Breast epithelium (tissue), 4 donors: Measurements from ENCODE around the gene SH2D2A. TPM values are rescaled to one million over a fixed set of nuclear protein-coding genes. Genes with fewer than 3 reads are reported as not detected.

ENCODE experiments used
- DNase-seq, 2 donors: peaks; one replicate each; pipeline ENCODE4 v3.0.0-alpha.2; 2019; ENCODE audit warnings: low spot score in 2 of 2
- H3K27ac ChIP-seq, 2 donors: fragments of 200-600 bp; sonication (generic) in 1 of 2; one replicate each; pipeline ENCODE4 v1.5.1; 2016 to 2019; ENCODE audit warnings: mild to moderate bottlenecking in 1 of 2
- H3K27me3 ChIP-seq, 2 donors: fragments of 200-600 bp; sonication (generic) in 1 of 2; one replicate each; pipeline versions ENCODE4 v1.5.1 to v1.6.0; 2017 to 2019; ENCODE audit warnings: control low read depth in 1 of 2, mild to moderate bottlenecking in 1 of 2
- H3K36me3 ChIP-seq: fragments of 200-600 bp; one replicate; pipeline ENCODE4 v1.5.1; 2019
- H3K4me1 ChIP-seq, 2 donors: fragments of 200-600 bp; sonication (generic); one replicate each; pipeline ENCODE4 v1.5.1; 2016 to 2019; ENCODE audit warnings: control low read depth in 1 of 2
- H3K4me3 ChIP-seq, 3 donors: fragments of 200-600 bp; sonication (generic); 1 replicate in 2 of 3; 2 replicates in 1 of 3; pipeline ENCODE4 v1.5.1; 2016 to 2019; ENCODE audit warnings: mild to moderate bottlenecking in 3 of 3, moderate library complexity in 2 of 3
- H3K9me3 ChIP-seq, 2 donors: fragments of 200-600 bp; sonication (generic) in 1 of 2; one replicate each; pipeline ENCODE4 v1.5.1; 2016 to 2019; ENCODE audit warnings: control low read depth in 1 of 2
- POLR2A ChIP-seq: fragments of 450-650 bp; IDR thresholded peaks from one replicate; pipeline ENCODE4 v1.6.1; 2016; ENCODE audit warnings: antibody characterized with exemption, mild to moderate bottlenecking, moderate library complexity
- POLR2AphosphoS5 ChIP-seq, 3 donors: sonication (generic); formaldehyde crosslinking; IDR thresholded peaks; one replicate each; pipeline ENCODE4 v1.6.1; 2017; ENCODE audit warnings: antibody characterized with exemption in 3 of 3
- intact Hi-C: fragments of 100-400 bp; cut with DNase I; formaldehyde crosslinking; loops from one replicate; pipeline ENCODE4 v1.15.1; 2023; ENCODE audit warnings: low total_unique reads
- total RNA-seq, 3 donors: library from RNA; depleted of rRNA; stranded (reverse); fragments of >200 nt; gene quantifications; one replicate each; pipeline ENCODE4 v1.1.0, GENCODE V29; 2016
- TF ChIP-seq, protein P1 (sequence below), 3 donors: fragments of 450-650 bp; IDR thresholded peaks; one replicate each; pipeline ENCODE4 v1.5.1; 2016 to 2017; ENCODE audit warnings: antibody characterized with exemption in 3 of 3, mild to moderate bottlenecking in 3 of 3, moderate library complexity in 3 of 3

The SH2D2A gene
- total RNA-seq, 3 donors from 2014 or later, result 4.6 to 5.4 TPM; not detected in 1

DNA sequence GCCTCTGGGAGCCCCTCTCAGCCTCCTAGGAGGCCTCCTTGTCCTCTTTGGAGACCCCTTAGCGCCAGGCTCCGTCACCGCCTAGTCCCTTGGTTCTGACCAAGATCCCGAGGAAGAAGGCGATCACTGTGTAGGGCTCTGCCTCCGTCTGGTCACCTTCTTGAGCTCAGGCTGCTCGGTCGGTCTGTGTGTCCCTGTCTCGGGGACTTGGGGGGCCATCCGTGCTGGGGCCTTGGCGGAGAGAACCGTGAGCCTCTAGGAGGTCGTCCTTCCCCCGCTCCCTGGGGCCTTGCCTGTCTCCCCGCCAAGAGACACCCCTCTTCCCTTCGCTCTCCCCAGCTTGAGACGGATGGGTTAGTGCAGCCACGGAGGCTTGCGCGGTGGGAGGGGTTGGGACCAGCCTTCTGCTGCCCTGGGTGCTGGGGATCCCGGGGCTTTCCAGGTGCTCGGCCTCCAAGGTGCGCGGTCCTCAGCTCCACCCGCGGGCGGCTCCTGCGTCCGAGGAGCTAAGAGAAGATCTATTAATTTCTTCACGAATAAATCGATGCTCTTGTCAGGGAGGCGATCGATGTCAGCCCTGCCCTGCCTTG lies 43.0 kb upstream of the SH2D2A start:
- H3K27ac ChIP-seq, result peak overlapping the region in 1 of 2 donors; percentile 63
- intact Hi-C loops, result loop anchor here (10.0 kb wide), 1 partner anchor 135 kb away; the partner anchor contains the start of genes ISG20L2 and METTL25B
- no peak for TF ChIP-seq POLR2A
- no peak for TF ChIP-seq POLR2AphosphoS5 (IDR thresholded peaks at IDR 0.05)
- TF ChIP-seq, protein P1, sequence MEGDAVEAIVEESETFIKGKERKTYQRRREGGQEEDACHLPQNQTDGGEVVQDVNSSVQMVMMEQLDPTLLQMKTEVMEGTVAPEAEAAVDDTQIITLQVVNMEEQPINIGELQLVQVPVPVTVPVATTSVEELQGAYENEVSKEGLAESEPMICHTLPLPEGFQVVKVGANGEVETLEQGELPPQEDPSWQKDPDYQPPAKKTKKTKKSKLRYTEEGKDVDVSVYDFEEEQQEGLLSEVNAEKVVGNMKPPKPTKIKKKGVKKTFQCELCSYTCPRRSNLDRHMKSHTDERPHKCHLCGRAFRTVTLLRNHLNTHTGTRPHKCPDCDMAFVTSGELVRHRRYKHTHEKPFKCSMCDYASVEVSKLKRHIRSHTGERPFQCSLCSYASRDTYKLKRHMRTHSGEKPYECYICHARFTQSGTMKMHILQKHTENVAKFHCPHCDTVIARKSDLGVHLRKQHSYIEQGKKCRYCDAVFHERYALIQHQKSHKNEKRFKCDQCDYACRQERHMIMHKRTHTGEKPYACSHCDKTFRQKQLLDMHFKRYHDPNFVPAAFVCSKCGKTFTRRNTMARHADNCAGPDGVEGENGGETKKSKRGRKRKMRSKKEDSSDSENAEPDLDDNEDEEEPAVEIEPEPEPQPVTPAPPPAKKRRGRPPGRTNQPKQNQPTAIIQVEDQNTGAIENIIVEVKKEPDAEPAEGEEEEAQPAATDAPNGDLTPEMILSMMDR (IDR thresholded peaks at IDR 0.05), result no peak
- H3K27me3 ChIP-seq, result peaks cover 0 to 63% of the 10 kb centered on the region in 2 donors
- peaks cover 7 to 14% of the 10 kb centered on the region in 2 donors for H3K4me1 ChIP-seq
- H3K36me3 ChIP-seq, result no peaks in the 10 kb centered on the region
- peak overlapping the region; percentile 30 to 64 (median 47) for H3K4me3 ChIP-seq
- no peaks in the 10 kb centered on the region for H3K9me3 ChIP-seq
- DNase-seq, result peak in 1 of 2 donors; percentile 19

DNA sequence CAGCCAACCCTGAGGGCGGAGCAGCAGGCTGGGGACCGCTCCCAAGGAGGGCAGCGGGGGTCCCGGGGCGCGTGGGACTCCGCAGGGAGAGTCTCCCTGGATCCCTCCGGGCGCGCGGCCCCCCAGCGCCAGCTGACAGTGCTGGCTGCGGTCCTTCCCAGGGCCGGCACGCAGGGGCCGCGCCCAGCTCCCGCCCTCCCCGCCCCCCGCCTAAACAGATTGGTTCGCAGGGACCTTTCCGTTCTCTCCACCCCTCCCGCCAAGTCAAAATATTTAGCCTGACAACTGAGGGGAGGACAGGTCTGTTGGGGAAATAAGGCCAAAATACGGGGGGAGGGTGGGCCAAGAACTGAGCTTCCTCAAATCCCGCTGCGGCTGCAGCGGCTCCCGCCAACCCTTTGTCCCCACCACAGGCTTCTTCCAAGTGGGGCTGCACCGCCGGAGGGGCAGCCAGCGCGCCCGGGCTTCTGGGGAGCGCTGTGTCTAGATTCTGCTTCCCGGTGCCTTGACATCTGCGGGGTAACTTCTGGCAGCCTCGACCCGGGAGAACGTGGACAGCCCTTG lies 42.4 kb upstream of the SH2D2A start, which contains the start of gene INSRR:
TSS of gene INSRR (minus strand) at position 159 of the 564 bp plus-strand sequence. CDS start 496 bp downstream, outside the sequence.
- no peaks in the 10 kb centered on the region for H3K9me3 ChIP-seq
- no peaks in the 10 kb centered on the region for H3K36me3 ChIP-seq
- DNase-seq, result no peak
- H3K4me1 ChIP-seq, result peaks cover 7 to 14% of the 10 kb centered on the region in 2 donors
- TF ChIP-seq POLR2AphosphoS5 (IDR thresholded peaks at IDR 0.05), result no peak
- TF ChIP-seq, protein P1 (IDR thresholded peaks at IDR 0.05), result no peak
- peaks cover 0 to 57% of the 10 kb centered on the region in 2 donors for H3K27me3 ChIP-seq
- intact Hi-C loops, result no loop called here
- H3K27ac ChIP-seq, result peak within 1 kb of the TSS in 1 of 2 donors; percentile 63
- peak within 1 kb of the TSS; percentile 30 to 64 (median 47) for H3K4me3 ChIP-seq

GRCh38 chr1:156858555-156858956 lies 41.9 kb upstream of the SH2D2A start:
- H3K27ac ChIP-seq, result no peak overlapping the region
- TF ChIP-seq, protein P1 (IDR thresholded peaks at IDR 0.05), result no peak
- no peak for TF ChIP-seq POLR2A
- TF ChIP-seq POLR2AphosphoS5 (IDR thresholded peaks at IDR 0.05), result no peak
- peaks cover 0 to 52% of the 10 kb centered on the region in 2 donors for H3K27me3 ChIP-seq
- H3K9me3 ChIP-seq, result no peaks in the 10 kb centered on the region
- DNase-seq, result no peak
- H3K36me3 ChIP-seq, result no peaks in the 10 kb centered on the region
- peaks cover 7 to 14% of the 10 kb centered on the region in 2 donors for H3K4me1 ChIP-seq
- peak overlapping the region; percentile 30 to 64 (median 47) for H3K4me3 ChIP-seq
- intact Hi-C loops, result no loop called here

GRCh38 chr1:156857532-156857931 lies 40.9 kb upstream of the SH2D2A start:
- no peaks in the 10 kb centered on the region for H3K9me3 ChIP-seq
- TF ChIP-seq POLR2A (no peak), POLR2AphosphoS5 (IDR thresholded peaks at IDR 0.05) (no peak)
- H3K36me3 ChIP-seq, result no peaks in the 10 kb centered on the region
- intact Hi-C loops, result no loop called here
- no peak overlapping the region for H3K4me3 ChIP-seq
- H3K27me3 ChIP-seq, result peaks cover 0 to 42% of the 10 kb centered on the region in 2 donors
- H3K4me1 ChIP-seq, result peaks cover 7 to 14% of the 10 kb centered on the region in 2 donors
- no peak overlapping the region for H3K27ac ChIP-seq
- DNase-seq, result no peak

GRCh38 chr1:156856282-156856785 lies 39.7 kb upstream of the SH2D2A start:
- intact Hi-C loops, result no loop called here
- peaks cover 0 to 30% of the 10 kb centered on the region in 2 donors for H3K27me3 ChIP-seq
- no peaks in the 10 kb centered on the region for H3K9me3 ChIP-seq
- no peak overlapping the region for H3K27ac ChIP-seq
- H3K36me3 ChIP-seq, result no peaks in the 10 kb centered on the region
- no peak for DNase-seq
- TF ChIP-seq POLR2AphosphoS5 (IDR thresholded peaks at IDR 0.05) (no peak), POLR2A (no peak)
- TF ChIP-seq, protein P1 (IDR thresholded peaks at IDR 0.05), result no peak
- H3K4me1 ChIP-seq, result peaks cover 7 to 14% of the 10 kb centered on the region in 2 donors
- H3K4me3 ChIP-seq, result no peak overlapping the region
